ENCODE data around the gene TAS2R41. TPM values are rescaled to one million over a fixed set of nuclear protein-coding genes. Genes with fewer than 3 reads are reported as not detected.

The TAS2R41 gene
- total RNA-seq, 1 donor from 2014 or later = not detected

DNA sequence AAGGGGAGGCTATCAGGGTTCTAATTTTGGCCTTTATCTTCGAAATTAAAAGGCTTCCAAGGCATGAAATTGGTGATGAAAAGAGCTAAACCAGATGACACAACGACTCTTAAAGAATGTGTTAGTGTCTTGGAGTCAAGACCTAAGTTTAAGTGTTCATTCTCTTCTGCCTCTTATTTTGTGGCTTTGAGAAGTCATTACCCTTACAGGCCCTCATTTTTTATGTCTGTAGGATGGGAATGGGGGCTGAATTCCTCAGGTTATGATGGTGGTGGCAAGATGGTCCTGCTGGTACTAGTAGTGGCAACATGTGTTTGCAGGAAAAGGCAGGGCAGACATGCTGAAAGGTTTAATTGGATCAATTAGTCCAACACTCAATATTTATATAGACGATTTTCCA lies 19.0 kb upstream of the TAS2R41 start:
- Mint-ChIP-seq H3K36me3 (ENCODE audit: low read depth, unreplicated experiment) (no peaks in the 10 kb centered on the region), H3K27ac (ENCODE audit: unreplicated experiment) (no peak overlapping the region), H3K4me1 (ENCODE audit: low read depth, unreplicated experiment) (peaks cover 6% of the 10 kb centered on the region), H3K9me3 (ENCODE audit: unreplicated experiment) (no peaks in the 10 kb centered on the region), H3K27me3 (ENCODE audit: low read depth, unreplicated experiment) (peaks cover 2% of the 10 kb centered on the region), H3K4me3 (ENCODE audit: unreplicated experiment) (no peak overlapping the region)
- DNase-seq (ENCODE audit: low read depth) (no peak), FAIRE-seq (no peak)
- Histone ChIP-seq H3K79me2 (ENCODE audit: insufficient read depth, low read length) (no peaks in the 10 kb centered on the region), H4K20me1 (ENCODE audit: insufficient read depth, low read length) (no peaks in the 10 kb centered on the region), H3K9me3 (ENCODE audit: insufficient read depth, low read depth, low read length) (no peaks in the 10 kb centered on the region), H3K36me3 (ENCODE audit: insufficient read depth, low read length) (no peaks in the 10 kb centered on the region), H3K9ac (ENCODE audit: low read length) (no peak overlapping the region), H3K4me1 (ENCODE audit: insufficient read depth, low read length) (peaks cover 18% of the 10 kb centered on the region), H3K27ac (ENCODE audit: low read depth, low read length) (no peak overlapping the region), H2AFZ (ENCODE audit: low read depth, low read length) (no peak overlapping the region), H3K4me3 (ENCODE audit: insufficient read depth, low read depth, low read length) (no peak overlapping the region), H3K4me2 (ENCODE audit: low read length) (no peak overlapping the region), H3K27me3 (ENCODE audit: insufficient read depth, low read length) (no peaks in the 10 kb centered on the region)
- TF ChIP-seq, protein P1, sequence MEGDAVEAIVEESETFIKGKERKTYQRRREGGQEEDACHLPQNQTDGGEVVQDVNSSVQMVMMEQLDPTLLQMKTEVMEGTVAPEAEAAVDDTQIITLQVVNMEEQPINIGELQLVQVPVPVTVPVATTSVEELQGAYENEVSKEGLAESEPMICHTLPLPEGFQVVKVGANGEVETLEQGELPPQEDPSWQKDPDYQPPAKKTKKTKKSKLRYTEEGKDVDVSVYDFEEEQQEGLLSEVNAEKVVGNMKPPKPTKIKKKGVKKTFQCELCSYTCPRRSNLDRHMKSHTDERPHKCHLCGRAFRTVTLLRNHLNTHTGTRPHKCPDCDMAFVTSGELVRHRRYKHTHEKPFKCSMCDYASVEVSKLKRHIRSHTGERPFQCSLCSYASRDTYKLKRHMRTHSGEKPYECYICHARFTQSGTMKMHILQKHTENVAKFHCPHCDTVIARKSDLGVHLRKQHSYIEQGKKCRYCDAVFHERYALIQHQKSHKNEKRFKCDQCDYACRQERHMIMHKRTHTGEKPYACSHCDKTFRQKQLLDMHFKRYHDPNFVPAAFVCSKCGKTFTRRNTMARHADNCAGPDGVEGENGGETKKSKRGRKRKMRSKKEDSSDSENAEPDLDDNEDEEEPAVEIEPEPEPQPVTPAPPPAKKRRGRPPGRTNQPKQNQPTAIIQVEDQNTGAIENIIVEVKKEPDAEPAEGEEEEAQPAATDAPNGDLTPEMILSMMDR (IDR thresholded peaks at IDR 0.05; ENCODE audit: insufficient read depth, low read depth, low read length) = no peak
- TF ChIP-seq EZH2 (IDR thresholded peaks at IDR 0.05; ENCODE audit: insufficient read depth, low read length) = no peak

DNA sequence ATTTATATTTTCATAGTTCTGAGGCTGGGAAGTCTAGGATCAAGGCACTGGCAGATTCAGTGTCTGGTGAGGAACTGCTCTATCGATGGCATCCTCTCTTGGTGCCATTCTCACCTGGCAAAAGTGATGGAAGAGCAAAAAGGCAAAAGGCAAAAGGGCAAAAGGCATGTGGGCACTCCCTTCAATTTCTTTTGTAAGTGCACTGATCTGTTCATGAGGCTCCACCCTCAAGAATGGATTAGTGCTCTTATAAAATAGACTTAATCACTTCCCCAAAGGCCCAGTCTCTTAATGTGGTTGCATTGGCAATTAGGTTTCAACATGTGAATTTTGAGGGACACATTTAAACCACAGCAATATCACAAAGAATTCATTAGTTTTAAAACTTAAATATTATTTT lies 18.3 kb upstream of the TAS2R41 start:
- H3K36me3 Mint-ChIP-seq (ENCODE audit: low read depth, unreplicated experiment) = no peaks in the 10 kb centered on the region
- no peak overlapping the region for H2AFZ ChIP-seq (ENCODE audit: low read depth, low read length)
- peaks cover 18% of the 10 kb centered on the region for H3K4me1 ChIP-seq (ENCODE audit: insufficient read depth, low read length)
- no peak overlapping the region for H3K4me3 ChIP-seq (ENCODE audit: insufficient read depth, low read depth, low read length)
- H3K27ac Mint-ChIP-seq (ENCODE audit: unreplicated experiment) = no peak overlapping the region
- no peaks in the 10 kb centered on the region for H3K36me3 ChIP-seq (ENCODE audit: insufficient read depth, low read length)
- H3K4me3 Mint-ChIP-seq (ENCODE audit: unreplicated experiment) = no peak overlapping the region
- H3K9ac ChIP-seq (ENCODE audit: low read length) = no peak overlapping the region
- FAIRE-seq (no peak), DNase-seq (ENCODE audit: low read depth) (no peak)
- no peaks in the 10 kb centered on the region for H4K20me1 ChIP-seq (ENCODE audit: insufficient read depth, low read length)
- H3K9me3 Mint-ChIP-seq (ENCODE audit: unreplicated experiment) = no peaks in the 10 kb centered on the region
- no peak overlapping the region for H3K27ac ChIP-seq (ENCODE audit: low read depth, low read length)
- H3K4me2 ChIP-seq (ENCODE audit: low read length) = no peak overlapping the region
- no peaks in the 10 kb centered on the region for H3K79me2 ChIP-seq (ENCODE audit: insufficient read depth, low read length)
- no peaks in the 10 kb centered on the region for H3K27me3 Mint-ChIP-seq (ENCODE audit: low read depth, unreplicated experiment)
- no peaks in the 10 kb centered on the region for H3K27me3 ChIP-seq (ENCODE audit: insufficient read depth, low read length)
- TF ChIP-seq EZH2 (IDR thresholded peaks at IDR 0.05; ENCODE audit: insufficient read depth, low read length) = no peak
- TF ChIP-seq, protein P1 (IDR thresholded peaks at IDR 0.05; ENCODE audit: insufficient read depth, low read depth, low read length) = no peak
- no peaks in the 10 kb centered on the region for H3K9me3 ChIP-seq (ENCODE audit: insufficient read depth, low read depth, low read length)
- peaks cover 6% of the 10 kb centered on the region for H3K4me1 Mint-ChIP-seq (ENCODE audit: low read depth, unreplicated experiment)

DNA sequence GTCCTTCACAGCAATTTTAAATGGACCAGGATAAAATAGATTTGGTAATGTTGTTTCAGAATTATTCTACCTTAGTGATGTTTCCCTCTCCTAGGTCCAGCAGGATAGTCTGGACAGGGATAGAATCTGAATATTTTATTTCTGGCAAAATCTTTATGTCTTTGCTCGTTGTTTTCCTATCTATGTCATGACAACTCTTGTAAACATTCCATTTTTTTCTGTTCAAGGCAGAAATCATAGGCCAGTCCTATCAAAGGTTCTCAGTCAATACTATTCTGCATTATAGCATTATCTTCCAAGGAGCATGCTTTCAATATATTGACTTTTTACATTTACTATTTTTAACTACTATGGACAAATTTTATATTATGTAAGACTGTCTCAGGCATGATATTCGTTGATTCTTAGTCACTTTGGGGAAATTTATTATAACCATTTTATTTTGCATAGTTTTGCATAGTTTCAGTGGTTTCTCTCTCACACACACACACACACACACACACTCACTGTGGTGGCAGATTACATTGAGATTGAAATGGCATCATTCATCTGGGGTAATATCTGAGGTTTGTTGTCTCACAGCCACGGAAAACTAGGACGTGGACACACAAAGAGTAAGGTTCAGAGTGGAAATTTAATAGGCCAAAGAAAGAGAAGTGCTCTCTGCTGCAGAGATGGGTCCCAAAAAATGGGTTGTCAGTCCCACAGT lies 17.2 kb upstream of the TAS2R41 start:
- H3K4me3 Mint-ChIP-seq (ENCODE audit: unreplicated experiment) = no peak overlapping the region
- no peak overlapping the region for H2AFZ ChIP-seq (ENCODE audit: low read depth, low read length)
- H3K9ac ChIP-seq (ENCODE audit: low read length) = no peak overlapping the region
- H3K27ac ChIP-seq (ENCODE audit: low read depth, low read length) = no peak overlapping the region
- no peaks in the 10 kb centered on the region for H3K27me3 Mint-ChIP-seq (ENCODE audit: low read depth, unreplicated experiment)
- no peak overlapping the region for H3K27ac Mint-ChIP-seq (ENCODE audit: unreplicated experiment)
- no peaks in the 10 kb centered on the region for H4K20me1 ChIP-seq (ENCODE audit: insufficient read depth, low read length)
- no peak overlapping the region for H3K4me3 ChIP-seq (ENCODE audit: insufficient read depth, low read depth, low read length)
- H3K36me3 ChIP-seq (ENCODE audit: insufficient read depth, low read length) = no peaks in the 10 kb centered on the region
- H3K9me3 Mint-ChIP-seq (ENCODE audit: unreplicated experiment) = peaks cover 4% of the 10 kb centered on the region
- H3K36me3 Mint-ChIP-seq (ENCODE audit: low read depth, unreplicated experiment) = no peaks in the 10 kb centered on the region
- TF ChIP-seq, protein P1 (IDR thresholded peaks at IDR 0.05; ENCODE audit: insufficient read depth, low read depth, low read length) = no peak
- no peak for TF ChIP-seq EZH2 (IDR thresholded peaks at IDR 0.05; ENCODE audit: insufficient read depth, low read length)
- FAIRE-seq = no peak
- no peak overlapping the region for H3K4me2 ChIP-seq (ENCODE audit: low read length)
- H3K27me3 ChIP-seq (ENCODE audit: insufficient read depth, low read length) = no peaks in the 10 kb centered on the region
- no peaks in the 10 kb centered on the region for H3K79me2 ChIP-seq (ENCODE audit: insufficient read depth, low read length)
- DNase-seq (ENCODE audit: low read depth) = no peak
- peaks cover 18% of the 10 kb centered on the region for H3K4me1 ChIP-seq (ENCODE audit: insufficient read depth, low read length)
- peaks cover 6% of the 10 kb centered on the region for H3K4me1 Mint-ChIP-seq (ENCODE audit: low read depth, unreplicated experiment)
- no peaks in the 10 kb centered on the region for H3K9me3 ChIP-seq (ENCODE audit: insufficient read depth, low read depth, low read length)
